Activated T-cell treated with anti-CD3 and anti-CD28 coated beads, Interleukin-2, amount 50 U/mL, for 1 hour (primary cell): ENCODE results near the gene ARFGAP1.

Source experiments
- DNase-seq: peaks from one replicate; pipeline ENCODE4 v3.0.0-alpha.2; 2020

ARFGAP1 gene

GRCh38 chr20:63261060-63261794 lies 11.4 kb upstream of the ARFGAP1 start:
- DNase-seq, result no peak

DNA sequence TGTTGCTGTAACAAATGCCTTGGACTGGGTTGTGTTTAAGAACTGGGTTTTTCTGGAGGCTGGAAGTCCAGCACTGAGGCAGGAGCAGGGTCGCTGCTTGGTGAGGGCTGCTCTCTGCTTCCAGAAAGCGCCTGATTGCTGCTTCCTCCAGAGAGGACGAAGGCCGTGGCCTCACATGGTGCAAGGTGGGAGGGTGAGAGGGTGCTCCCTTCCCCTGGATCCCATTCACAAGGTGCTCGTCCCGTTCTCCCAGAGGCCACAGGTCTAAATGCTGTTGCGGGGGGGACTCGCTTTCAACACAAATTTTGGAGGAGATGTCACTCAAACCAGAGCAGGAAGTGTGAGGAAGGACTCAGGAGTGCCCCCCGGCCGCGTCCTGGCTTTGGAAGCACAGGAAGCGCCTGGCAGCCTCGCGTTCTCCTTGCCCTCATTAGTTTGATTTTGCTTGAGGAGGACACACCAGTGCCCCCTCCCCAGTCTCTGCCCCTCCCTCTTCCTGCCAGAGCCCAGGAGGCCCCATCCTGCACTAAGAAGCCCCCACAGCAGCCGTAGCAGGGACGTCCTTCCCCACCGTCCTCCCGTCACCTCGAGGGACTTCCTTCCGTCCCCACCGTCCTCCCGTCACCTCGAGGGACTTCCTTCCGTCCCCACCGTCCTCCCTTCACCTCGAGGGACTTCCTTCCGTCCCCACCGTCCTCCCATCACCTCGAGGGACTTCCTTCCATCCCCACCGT lies 10.7 kb upstream of the ARFGAP1 start:
- DNase-seq, result no peak

DNA sequence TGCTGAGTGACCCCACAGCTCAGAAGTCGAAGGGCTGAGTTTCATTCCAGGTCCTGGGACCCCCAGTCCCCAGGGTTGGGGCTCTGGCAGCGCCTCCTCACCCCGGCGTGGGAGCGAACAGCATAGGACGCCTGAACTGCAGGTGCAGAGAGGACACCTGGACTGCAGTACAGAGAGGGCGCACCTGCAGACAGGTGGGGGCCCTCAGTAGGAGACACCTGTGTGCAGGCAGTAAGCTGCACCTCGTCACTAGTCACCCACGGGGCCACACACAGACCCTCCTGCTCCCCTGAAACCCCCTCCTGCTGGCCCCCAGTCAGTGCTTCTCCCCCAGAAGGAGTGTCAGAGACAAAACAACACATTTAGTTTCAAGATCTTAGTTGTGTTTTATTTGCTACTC lies 9.8 kb upstream of the ARFGAP1 start:
- DNase-seq, result no peak

DNA sequence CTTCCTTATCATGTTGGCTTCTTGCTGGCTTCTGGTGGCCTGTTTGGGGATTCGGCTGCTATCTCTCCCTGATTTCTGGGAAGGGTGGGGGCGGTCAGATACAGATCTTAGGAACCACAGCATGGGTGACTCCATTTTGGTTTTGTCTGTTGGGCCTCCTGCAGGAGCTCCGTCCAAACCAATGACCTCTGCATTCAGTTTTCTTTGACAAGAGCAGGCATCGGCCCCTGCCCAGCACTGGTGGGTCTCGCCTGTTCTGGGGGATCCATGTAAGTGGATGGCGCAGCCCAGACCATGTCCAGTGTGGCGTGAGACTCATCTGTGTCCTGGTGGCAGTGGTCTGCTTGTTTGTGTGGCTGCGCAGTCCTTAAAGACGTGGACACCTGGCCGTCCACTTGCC lies 8.6 kb upstream of the ARFGAP1 start:
- DNase-seq, result no peak

DNA sequence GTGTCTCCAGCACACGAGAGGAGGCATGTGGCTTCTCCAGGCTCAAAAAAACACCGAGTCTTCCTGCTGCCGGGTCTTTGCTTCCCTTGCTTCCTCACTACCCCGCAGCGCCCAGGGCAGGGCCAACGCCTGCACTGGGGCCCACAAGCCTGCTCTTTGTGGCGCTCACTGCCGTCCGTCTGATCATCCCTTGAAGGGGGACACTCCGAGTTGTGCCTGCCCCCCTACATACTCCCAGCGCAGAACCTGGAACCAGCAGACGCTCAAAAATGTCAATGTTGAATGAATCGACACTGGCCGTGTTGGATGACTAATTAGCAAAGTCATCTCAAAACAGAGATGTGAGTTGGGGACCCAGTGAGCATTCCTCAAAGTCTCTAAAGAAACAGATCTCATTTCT lies 8.1 kb upstream of the ARFGAP1 start:
- DNase-seq, result no peak

DNA sequence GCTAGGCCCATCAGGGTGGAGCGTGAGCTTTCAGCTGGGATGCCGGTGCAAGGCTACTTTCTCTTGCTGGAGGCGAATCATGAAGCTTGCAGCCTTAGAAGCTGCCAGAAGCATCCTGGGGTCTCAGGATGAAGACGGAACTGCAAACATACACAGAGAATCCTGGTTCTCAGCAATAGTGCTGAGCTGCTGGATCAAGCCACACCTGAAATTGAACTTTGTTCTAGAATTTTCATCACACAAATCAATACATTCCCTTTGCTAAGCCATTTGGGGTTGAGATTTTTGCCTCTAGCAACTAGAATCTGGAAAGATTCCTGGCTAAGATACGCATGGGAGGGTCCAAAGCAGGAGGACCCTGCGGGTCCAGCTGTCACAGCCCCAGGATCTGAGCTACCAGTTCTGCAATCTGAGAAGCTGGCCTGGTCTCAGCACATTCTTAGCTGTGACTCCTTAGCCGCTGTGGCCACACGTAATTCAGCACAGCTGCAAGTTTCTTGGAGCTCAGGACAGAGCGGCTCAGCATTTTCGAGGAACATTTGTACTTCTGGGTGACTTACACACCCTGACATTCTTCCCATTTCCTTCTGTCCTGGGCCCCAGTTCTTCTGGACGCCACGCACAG lies 6.6 kb upstream of the ARFGAP1 start:
- DNase-seq, result no peak

- DNase-seq, result no peak
Measured at GRCh38 chr20:63267691-63268090, 4.9 kb upstream of the ARFGAP1 start.

DNA sequence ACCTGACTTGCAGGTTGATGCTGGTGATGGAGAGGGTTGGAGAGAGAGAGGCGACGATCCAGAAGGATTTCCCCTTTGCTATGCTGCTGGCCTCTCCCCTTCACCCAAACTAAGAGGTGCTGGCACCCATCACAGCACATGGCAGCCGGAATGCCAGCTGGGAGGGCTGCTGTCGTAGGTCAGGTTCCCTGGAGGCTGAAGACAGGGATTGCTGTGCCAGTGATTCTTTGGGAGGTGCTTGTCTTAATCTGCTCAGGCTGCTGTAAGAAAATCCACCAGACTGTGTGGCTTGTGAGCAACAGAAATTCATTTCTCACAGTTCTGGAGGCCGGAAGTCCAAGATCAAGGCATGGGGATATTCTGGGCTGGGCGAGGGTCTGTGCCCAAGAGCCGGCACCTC lies 4.4 kb upstream of the ARFGAP1 start:
- no peak for DNase-seq

GRCh38 chr20:63268671-63269439 lies 3.8 kb upstream of the ARFGAP1 start:
- no peak for DNase-seq

- no peak for DNase-seq
Measured at GRCh38 chr20:63269724-63270123, 2.9 kb upstream of the ARFGAP1 start.

- DNase-seq, result no peak
Measured at GRCh38 chr20:63270606-63271325, 1.8 kb upstream of the ARFGAP1 start.

DNA sequence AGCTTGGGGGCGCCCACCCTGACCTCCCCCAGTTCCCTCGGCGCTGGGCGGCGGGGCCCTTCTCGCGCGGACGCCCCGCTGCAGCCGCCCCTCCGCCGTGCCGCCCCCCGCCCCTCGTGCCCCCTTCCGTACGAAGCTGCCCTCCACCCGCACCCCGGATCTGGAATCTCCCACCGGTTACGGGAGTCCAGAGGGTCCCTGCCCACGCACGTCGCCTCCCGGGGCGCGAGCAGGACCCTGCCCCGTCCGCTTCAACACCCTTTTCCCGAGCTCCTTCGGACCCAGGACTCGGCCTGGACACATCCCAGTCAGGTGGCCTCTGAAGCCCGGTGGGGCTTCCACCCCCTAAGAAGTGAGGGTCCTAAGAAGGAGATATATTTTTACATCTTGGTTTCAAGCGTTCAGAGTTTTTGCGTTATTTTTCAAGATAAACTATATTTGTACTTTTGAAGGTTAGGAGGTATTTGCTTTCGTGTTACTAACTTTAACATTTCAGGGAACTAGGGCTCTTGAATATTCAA lies 506 bp downstream of the ARFGAP1 start:
- DNase-seq, result no peak

DNA sequence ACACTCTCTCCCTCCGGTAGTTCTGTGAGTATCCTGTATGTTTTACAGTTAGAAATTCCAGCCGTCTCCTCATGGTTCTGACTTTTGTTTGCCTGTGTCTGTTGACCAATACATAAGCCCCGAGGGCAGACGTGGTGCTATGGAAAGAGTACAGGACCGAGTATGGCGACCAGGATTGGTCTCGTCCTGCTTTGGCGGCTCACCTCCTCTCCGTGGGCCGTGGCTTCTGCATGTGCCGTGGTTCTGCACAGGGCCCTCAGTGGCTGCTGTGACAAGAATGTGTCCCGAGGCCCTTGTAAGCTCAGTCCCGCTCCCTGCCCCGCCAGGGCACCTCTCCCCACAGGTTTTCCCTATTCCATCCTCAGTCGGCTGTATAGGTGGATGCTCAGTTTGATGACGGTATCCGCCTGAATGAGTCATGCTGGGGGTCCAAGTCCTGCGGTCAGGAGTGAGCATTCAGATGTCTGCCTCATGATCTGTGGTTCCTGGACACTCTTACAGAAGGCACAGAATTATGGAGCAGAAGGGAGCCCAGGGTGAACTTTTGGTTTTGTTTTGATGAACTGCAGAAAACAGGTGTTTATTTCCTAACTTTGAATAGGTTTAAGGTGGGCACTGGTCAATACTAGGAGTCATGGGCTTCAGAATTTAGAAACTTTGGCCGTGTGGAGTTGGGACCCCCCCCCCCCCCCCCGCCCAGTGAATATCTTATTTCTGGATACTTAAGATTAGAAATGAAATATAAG lies 1.2 kb downstream of the ARFGAP1 start:
- DNase-seq, result no peak

DNA sequence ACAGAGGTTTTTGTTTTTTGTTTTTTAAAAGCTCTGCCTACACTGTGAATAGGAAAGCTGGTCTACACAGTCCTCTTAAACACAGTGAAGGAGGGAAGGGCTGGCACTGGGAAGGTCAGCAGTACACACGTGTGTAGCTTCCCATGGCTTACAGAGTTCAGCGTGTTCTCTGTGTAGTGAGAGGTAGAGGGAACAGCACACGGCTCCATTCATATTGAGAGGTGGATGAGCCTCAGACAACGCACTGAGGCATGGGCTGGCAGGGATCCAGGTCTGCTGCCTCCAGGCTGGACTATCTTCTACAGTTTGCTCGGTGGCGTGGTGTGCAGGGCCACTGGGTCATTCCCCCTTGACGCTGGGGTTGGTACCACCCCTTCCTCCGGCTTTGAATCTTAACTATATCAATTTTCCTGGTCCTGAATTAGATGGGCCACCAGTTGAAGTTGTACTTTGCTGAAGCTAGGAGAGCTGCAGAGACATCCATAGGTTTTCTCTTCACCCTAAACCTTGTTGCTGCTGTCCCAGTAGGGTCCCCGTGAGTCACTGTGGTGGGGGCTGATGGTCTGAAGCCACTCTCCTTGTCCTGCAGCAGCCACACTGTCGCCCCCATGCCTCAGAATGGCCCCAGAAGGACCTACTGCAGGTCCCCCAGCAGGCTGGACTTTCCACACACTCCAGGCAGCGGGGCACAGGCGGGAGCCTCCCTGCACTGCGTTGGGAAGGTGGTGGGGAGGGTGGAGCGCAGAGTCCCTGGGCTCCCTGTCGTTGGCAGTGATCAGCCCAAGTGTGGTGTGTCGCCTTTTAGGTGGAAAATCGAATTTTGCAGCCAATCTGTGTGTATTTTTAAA lies 2.0 kb downstream of the ARFGAP1 start:
- DNase-seq, result no peak

DNA sequence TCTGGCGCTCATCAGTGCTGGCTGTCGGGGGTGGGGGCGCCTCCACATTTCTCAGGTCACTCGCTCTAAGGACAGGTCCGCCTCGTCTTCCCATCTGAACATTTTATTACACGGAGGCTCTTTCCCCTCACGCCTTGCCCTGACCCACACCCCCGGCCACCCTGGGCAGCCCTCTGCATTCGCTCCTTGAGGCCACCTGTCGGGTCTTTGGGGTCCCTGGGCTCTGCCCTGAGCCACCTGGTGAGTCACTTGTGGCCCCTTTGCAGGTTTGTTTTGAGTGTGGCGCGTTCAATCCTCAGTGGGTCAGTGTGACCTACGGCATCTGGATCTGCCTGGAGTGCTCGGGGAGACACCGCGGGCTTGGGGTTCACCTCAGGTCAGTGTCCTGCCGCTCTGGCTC lies 3.2 kb downstream of the ARFGAP1 start:
- no peak for DNase-seq

DNA sequence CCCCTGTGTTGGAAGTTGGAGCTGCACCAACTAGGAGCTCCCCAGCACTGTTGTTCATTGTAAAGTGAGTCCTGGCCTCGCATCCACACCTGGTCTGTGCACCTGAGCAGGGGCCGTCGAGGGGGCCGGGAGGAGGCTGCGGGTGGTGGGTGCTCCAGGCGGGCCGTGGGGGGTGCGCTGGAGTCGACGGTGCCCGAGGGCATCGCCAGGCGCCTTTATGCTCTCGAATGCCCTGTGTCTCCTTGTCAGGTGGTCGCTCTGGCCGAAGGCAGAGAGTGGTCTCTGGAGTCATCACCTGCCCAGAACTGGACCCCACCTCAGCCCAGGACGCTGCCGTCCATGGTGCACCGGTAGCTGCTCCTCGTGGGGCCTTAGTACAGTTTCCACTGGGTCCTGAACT lies 4.3 kb downstream of the ARFGAP1 start:
- no peak for DNase-seq

DNA sequence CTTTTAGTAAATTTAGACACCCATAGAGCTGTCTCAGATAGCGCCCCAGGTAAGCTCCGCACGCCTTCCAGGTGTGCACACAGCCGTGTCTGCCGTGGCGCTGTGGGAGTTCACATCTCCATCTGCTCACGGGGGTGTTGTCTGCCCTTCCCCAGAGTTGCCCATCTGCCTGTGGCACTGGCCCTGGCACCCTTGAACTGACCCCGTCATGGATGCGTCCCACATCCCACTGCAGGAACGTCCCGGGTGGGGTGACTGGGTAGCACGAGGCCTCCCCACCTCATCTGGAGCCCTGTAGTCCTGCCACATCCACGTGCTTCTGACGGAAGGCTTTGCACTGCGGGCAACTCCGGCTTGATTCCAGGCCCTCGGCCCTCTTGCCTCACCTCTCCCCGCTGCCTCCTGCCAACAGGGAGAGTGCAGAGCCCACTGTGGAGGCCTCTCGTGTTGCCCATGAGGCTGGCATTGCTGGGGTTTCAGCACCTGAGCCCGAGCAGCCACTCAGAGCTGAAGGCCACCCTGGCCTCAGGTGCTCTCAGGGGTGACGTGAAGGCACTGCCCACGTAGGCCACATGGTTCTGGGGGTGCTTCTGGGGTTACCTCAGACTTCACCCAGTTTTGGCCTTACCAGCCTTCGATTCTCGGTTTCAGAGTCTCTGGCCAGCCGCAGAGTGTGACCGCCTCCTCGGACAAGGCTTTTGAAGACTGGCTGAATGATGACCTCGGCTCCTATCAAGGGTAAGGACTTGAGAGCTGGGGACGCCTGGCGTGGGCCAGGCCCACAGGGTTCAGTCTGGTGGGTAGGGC lies 5.1 kb downstream of the ARFGAP1 start:
- no peak for DNase-seq

GRCh38 chr20:63278661-63279060 lies 6.0 kb downstream of the ARFGAP1 start:
- DNase-seq, result no peak

GRCh38 chr20:63279931-63280330 lies 7.3 kb downstream of the ARFGAP1 start:
- DNase-seq, result no peak

DNA sequence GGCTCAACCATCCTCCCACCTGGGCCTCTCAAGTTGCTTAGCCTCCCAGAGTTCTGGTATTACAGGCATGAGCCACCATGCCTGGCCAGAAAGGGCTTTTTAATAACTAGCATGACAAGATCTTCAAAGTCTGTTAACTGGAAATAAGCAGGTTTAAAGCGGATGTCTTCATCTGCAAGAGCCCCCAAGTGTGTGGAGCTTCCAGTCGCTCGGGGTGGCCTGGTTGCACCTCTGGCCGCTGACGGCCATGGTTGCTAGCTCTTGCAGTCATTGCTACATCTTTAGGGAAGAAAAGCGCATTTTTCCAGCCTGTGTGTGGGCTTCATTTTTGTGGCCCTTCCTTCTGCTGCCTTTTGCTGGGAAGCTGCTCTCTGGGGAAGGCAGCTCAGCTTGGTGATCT lies 7.8 kb downstream of the ARFGAP1 start:
- no peak for DNase-seq
